Activated T-helper 1 cell treated with anti-CD3 and anti-CD28 coated beads, Interleukin-12 subunit alpha, Interleukin-12 subunit beta, Interleukin-2, Interleukin-4 antibody, amounts not matched to agents 30 ng/mL and 10 ng/mL and 1 ng/mL, durations not matched to agents 14 hours and 24 hours and 36 hours (primary cell): ENCODE measurements around the gene SLC45A1. TPM values are rescaled to one million over a fixed set of nuclear protein-coding genes. Genes with fewer than 3 reads are reported as not detected.

Experiments used
- DNase-seq: peaks from one replicate; pipeline ENCODE4 v3.0.0; 2021; ENCODE audit warnings: low spot score
- H3K27ac Mint-ChIP-seq: one replicate; pipeline ENCODE4 v1.8.0; 2021; ENCODE audit warnings: mild to moderate bottlenecking, mixed read lengths
- H3K27me3 Mint-ChIP-seq: one replicate; pipeline ENCODE4 v1.8.0; 2022; ENCODE audit warnings: mild to moderate bottlenecking, moderate library complexity, mixed read lengths; ENCODE audit not compliant: insufficient read depth
- H3K36me3 Mint-ChIP-seq: one replicate; pipeline ENCODE4 v1.8.0; 2021; ENCODE audit warnings: low read depth, mixed read lengths
- H3K4me1 Mint-ChIP-seq: one replicate; pipeline ENCODE4 v1.8.0; 2021; ENCODE audit warnings: low read depth, mixed read lengths
- H3K4me3 Mint-ChIP-seq: one replicate; pipeline ENCODE4 v1.8.0; 2021; ENCODE audit warnings: mild to moderate bottlenecking, moderate library complexity, mixed read lengths
- H3K9me3 Mint-ChIP-seq: one replicate; pipeline ENCODE4 v1.8.0; 2021; ENCODE audit warnings: mixed read lengths
- intact Hi-C: fragments of 100-400 bp; cut with micrococcal nuclease; formaldehyde crosslinking; loops from one replicate; pipeline ENCODE4 v1.15.1; 2024
- total RNA-seq: library from RNA; stranded (reverse); gene quantifications from 2 replicates; pipeline ENCODE4 v1.2.3, GENCODE V29; 2022

The SLC45A1 gene
- total RNA-seq, 1 donor from 2014 or later: 0.57 TPM

DNA sequence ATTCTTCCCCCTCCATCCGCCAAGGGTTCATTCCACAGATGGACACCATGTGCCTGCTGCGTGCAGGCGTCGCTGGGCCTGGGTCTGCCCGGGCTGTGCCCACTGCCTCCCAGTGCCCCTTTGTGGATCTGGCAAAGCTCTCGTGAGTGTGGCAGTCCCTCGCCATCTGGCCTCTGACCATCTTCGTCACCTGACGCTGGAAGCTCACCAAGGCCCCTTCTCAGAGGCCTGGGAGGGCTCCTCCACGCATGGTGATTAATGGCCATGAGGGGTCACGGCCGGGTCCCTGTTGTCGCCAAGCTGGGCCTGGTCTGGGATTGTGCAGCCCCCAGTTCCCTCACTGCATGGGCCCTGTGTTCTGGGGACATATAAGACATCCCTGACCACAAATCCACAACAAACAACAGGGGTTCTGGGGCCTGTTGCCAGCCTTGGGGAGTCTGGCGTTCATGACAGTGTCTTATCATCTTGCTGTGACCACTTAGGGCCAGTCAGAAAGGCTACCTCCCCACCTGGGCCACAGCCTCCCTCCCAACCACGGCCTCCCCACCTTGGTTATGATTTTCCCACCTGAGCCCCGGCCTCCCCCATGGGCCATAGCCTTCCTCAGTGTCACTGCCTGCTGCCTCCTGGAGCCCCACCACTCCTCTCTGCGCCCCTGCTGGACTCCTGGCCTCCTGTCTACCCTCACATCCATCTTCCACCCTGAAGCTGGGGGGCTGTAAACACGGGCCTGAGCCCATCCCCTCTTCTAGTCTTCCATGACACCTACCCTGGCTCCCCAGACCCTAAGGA, 27.9 kb downstream of the SLC45A1 start:
- intact Hi-C loops: no loop called here
- H3K4me3 Mint-ChIP-seq: no peak overlapping the region
- DNase-seq: no peak
- no peaks in the 10 kb centered on the region for H3K27me3 Mint-ChIP-seq
- H3K4me1 Mint-ChIP-seq: peaks cover 4% of the 10 kb centered on the region
- no peaks in the 10 kb centered on the region for H3K36me3 Mint-ChIP-seq
- H3K27ac Mint-ChIP-seq: no peak overlapping the region
- no peaks in the 10 kb centered on the region for H3K9me3 Mint-ChIP-seq

DNA sequence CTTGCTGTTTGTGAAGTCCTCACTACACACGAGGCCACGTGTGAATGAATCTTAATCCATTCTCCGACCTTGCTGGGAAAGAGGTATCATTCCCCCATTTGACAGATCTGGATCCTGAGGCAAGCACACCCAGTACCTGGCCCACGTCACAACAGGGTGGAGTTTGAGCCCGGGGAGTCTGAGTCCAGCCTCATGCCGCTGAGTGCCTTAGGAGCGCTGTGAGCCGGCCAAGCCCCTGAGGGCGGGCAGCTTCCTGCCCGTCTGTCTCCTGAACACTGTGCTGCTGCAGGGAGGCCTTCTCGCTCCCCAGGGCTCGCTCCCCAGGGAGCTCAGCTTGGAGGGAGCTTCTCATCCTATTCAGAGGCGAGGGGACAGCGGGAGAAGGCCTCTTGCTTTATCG, 29.7 kb downstream of the SLC45A1 start:
- H3K9me3 Mint-ChIP-seq: no peaks in the 10 kb centered on the region
- intact Hi-C loops: loop anchor here (2.0 kb wide), 1 partner anchor 681 kb away; no protein-coding TSS in a partner anchor
- DNase-seq: no peak
- no peak overlapping the region for H3K4me3 Mint-ChIP-seq
- H3K36me3 Mint-ChIP-seq: no peaks in the 10 kb centered on the region
- H3K27ac Mint-ChIP-seq: no peak overlapping the region
- H3K27me3 Mint-ChIP-seq: no peaks in the 10 kb centered on the region
- H3K4me1 Mint-ChIP-seq: peaks cover 4% of the 10 kb centered on the region

DNA sequence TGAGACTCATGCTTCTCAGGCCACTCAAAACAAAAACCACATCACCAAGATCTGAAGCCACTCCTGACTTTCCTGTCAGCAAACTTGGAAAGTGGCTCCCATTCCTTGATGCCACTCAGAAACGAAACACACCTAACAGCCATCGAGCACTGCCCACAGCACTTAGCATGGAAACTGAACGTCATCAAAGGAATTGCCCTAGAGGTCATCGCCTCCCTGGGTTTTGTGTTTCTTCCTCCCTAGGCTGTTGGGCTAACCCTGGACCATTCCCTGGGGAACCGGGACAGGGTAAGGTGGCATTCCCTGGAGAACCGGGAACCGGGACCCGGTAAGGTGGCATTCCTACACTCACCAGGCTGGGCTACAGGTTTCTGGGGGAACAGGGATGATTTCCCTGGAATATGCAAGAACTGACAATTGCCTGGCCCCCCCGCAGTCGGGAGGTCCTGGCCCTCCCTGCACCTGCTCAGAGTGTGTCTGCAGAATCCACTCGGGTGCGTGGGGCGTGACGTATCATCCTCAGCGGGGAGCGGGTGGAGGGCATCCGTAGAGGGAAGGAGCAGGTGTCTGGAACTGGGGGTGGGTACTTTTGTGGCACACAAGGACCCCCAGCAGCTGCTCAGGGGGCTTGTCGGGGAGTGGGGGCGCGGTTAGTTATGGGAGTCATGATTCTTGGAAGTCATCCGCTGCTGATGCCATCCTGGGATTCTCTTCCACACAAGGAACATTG, 30.3 kb downstream of the SLC45A1 start:
- H3K36me3 Mint-ChIP-seq: no peaks in the 10 kb centered on the region
- H3K27ac Mint-ChIP-seq: no peak overlapping the region
- intact Hi-C loops: loop anchor here (2.0 kb wide), 1 partner anchor 681 kb away; no protein-coding TSS in a partner anchor
- no peak for DNase-seq
- no peaks in the 10 kb centered on the region for H3K9me3 Mint-ChIP-seq
- H3K4me3 Mint-ChIP-seq: no peak overlapping the region
- no peaks in the 10 kb centered on the region for H3K27me3 Mint-ChIP-seq
- peaks cover 4% of the 10 kb centered on the region for H3K4me1 Mint-ChIP-seq

- intact Hi-C loops: loop anchor here (1.0 to 2.0 kb wide), 4 partner anchors 318 to 682 kb away; no protein-coding TSS in a partner anchor
- H3K4me3 Mint-ChIP-seq: no peak overlapping the region
- H3K4me1 Mint-ChIP-seq: peaks cover 4% of the 10 kb centered on the region
- H3K27ac Mint-ChIP-seq: no peak overlapping the region
- H3K9me3 Mint-ChIP-seq: no peaks in the 10 kb centered on the region
- no peaks in the 10 kb centered on the region for H3K27me3 Mint-ChIP-seq
- peaks cover 3% of the 10 kb centered on the region for H3K36me3 Mint-ChIP-seq
- peak; percentile 41 for DNase-seq
These were observed 31.0 kb downstream of the SLC45A1 start for GRCh38 chr1:8348777-8349472.

DNA sequence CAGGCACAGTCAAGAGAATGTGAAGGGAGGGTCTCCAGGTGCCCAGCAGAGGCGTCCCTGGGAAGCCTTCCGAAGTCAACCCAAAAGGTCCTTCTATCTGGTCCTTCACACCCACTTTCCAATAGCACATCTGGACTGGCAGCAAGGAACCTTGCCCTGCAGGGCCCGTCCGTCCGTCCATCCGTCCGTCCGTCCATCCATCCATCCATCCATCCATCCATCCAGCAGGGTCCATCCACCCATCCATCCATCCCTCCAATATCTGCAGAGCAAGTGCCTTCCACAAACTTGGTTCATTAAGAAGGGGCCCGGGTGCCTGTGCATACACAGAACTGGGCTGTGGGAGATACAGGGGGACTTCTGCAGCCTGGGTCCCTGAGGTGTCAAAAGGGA, 31.6 kb downstream of the SLC45A1 start:
- H3K27ac Mint-ChIP-seq: no peak overlapping the region
- peaks cover 4% of the 10 kb centered on the region for H3K36me3 Mint-ChIP-seq
- DNase-seq: no peak
- peaks cover 4% of the 10 kb centered on the region for H3K4me1 Mint-ChIP-seq
- H3K27me3 Mint-ChIP-seq: no peaks in the 10 kb centered on the region
- no peak overlapping the region for H3K4me3 Mint-ChIP-seq
- intact Hi-C loops: loop anchor here (1.0 to 2.0 kb wide), 4 partner anchors 318 to 683 kb away; no protein-coding TSS in a partner anchor
- H3K9me3 Mint-ChIP-seq: no peaks in the 10 kb centered on the region

DNA sequence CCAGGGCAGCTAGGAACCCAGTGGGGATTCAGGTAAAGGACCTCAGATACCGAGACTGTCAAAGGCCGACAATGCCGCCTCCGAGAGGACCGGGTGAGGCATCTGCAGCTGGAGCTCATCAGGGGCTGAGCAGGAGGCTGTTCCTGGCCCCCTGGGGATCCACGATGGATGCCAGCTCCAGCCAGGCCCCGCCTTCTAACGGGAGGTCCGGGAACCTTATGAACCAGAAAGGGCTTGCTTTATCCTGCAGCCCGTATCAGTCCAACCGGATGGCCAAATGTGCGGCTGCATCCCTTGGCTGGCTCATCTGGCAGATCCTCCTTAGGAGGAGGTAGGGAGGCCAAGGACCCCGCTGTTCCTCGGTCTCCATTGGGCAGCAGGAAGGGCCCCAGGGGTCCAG, 32.0 kb downstream of the SLC45A1 start:
- intact Hi-C loops: loop anchor here (1.0 to 2.0 kb wide), 4 partner anchors 319 to 683 kb away; no protein-coding TSS in a partner anchor
- peaks cover 4% of the 10 kb centered on the region for H3K36me3 Mint-ChIP-seq
- H3K27ac Mint-ChIP-seq: no peak overlapping the region
- H3K27me3 Mint-ChIP-seq: no peaks in the 10 kb centered on the region
- no peaks in the 10 kb centered on the region for H3K9me3 Mint-ChIP-seq
- no peak overlapping the region for H3K4me3 Mint-ChIP-seq
- H3K4me1 Mint-ChIP-seq: peaks cover 4% of the 10 kb centered on the region
- no peak for DNase-seq

GRCh38 chr1:8350914-8351684, 33.2 kb downstream of the SLC45A1 start:
- no peak for DNase-seq
- Mint-ChIP-seq H3K4me3 (no peak overlapping the region), H3K27ac (no peak overlapping the region), H3K9me3 (no peaks in the 10 kb centered on the region), H3K4me1 (peaks cover 4% of the 10 kb centered on the region), H3K27me3 (no peaks in the 10 kb centered on the region), H3K36me3 (peaks cover 5% of the 10 kb centered on the region)
- intact Hi-C loops: no loop called here

GRCh38 chr1:8351693-8352470, 34.0 kb downstream of the SLC45A1 start:
- Mint-ChIP-seq H3K4me1 (peaks cover 4% of the 10 kb centered on the region), H3K27ac (no peak overlapping the region), H3K9me3 (no peaks in the 10 kb centered on the region), H3K27me3 (no peaks in the 10 kb centered on the region), H3K36me3 (peaks cover 9% of the 10 kb centered on the region), H3K4me3 (no peak overlapping the region)
- intact Hi-C loops: no loop called here
- DNase-seq: no peak

GRCh38 chr1:8352471-8352845, 34.5 kb downstream of the SLC45A1 start:
- peaks cover 12% of the 10 kb centered on the region for H3K36me3 Mint-ChIP-seq
- H3K4me3 Mint-ChIP-seq: no peak overlapping the region
- H3K27ac Mint-ChIP-seq: no peak overlapping the region
- no peaks in the 10 kb centered on the region for H3K27me3 Mint-ChIP-seq
- DNase-seq: no peak
- peaks cover 4% of the 10 kb centered on the region for H3K4me1 Mint-ChIP-seq
- H3K9me3 Mint-ChIP-seq: no peaks in the 10 kb centered on the region
- intact Hi-C loops: no loop called here

DNA sequence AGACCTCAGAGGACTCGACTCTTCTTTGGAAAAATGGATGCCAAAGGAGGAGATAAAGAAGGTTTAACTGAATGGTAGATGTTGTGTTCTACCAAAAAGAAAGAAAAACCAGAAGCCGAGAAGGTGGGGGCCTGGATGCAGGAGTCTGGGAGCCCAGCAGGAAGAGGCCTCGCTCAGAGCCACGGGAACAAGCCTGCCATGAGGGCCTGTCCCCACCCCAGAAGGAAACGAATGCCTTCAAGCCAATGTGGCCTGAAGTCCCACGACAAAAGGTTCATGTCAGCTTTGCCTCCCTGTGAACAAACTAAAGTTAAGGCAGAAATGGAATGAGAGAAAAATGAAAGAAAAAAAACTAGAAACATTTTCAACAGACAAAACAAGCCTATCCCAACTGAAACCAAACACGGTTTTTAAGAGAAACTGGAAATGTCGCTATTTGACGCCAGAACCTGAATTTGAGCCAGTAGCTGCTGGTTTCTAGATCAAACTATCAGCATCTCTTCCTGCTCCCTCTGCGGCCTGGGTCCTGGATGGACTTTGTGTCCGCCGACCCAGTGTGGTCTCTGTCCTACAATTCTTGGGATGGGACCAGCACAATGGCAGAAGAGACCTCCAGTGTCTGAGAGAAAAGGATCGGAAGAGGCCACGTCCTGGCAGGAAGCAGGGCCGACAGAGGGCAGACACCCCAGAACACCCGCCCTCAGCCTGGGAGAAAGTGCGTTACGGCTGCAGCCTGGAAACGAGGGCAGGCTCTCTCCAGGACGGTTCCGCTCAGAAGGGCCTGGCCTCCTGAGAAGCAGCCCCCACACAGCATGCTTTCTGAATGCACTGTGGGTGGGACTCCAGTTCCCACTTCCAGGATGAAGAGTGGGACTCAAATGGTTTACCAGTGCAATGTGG, 35.2 kb downstream of the SLC45A1 start:
- Mint-ChIP-seq H3K9me3 (no peaks in the 10 kb centered on the region), H3K27ac (no peak overlapping the region), H3K36me3 (peaks cover 17% of the 10 kb centered on the region), H3K4me1 (peaks cover 4% of the 10 kb centered on the region), H3K4me3 (no peak overlapping the region), H3K27me3 (no peaks in the 10 kb centered on the region)
- intact Hi-C loops: no loop called here
- DNase-seq: no peak

- Mint-ChIP-seq H3K4me1 (peaks cover under 1% of the 10 kb centered on the region), H3K9me3 (no peaks in the 10 kb centered on the region), H3K27me3 (no peaks in the 10 kb centered on the region), H3K4me3 (no peak overlapping the region), H3K27ac (no peak overlapping the region), H3K36me3 (peaks cover 20% of the 10 kb centered on the region)
- intact Hi-C loops: no loop called here
- DNase-seq: no peak
These were observed 36.1 kb downstream of the SLC45A1 start for GRCh38 chr1:8354038-8354437.
